Transverse colon (tissue), 4 donors: ENCODE measurements around the gene DBH. TPM values are rescaled to one million over a fixed set of nuclear protein-coding genes. Genes with fewer than 3 reads are reported as not detected.

Experiments
- DNase-seq: peaks from one replicate; pipeline ENCODE4 v3.0.0-alpha.2; 2019
- H3K27ac ChIP-seq, 4 donors: fragments of 200-600 bp; sonication (generic); 2 replicates each; pipeline ENCODE4 v1.5.1; 2016 to 2018; ENCODE audit warnings: inconsistent platforms in 4 of 4
- H3K27me3 ChIP-seq: fragments of 200-600 bp; sonication (generic); 2 replicates; pipeline ENCODE4 v1.5.1; 2017; ENCODE audit warnings: inconsistent platforms
- H3K36me3 ChIP-seq, 4 donors: fragments of 200-600 bp; sonication (generic); 2 replicates each; pipeline ENCODE4 v1.5.1; 2017 to 2019; ENCODE audit warnings: inconsistent platforms in 4 of 4
- H3K4me1 ChIP-seq, 4 donors: fragments of 200-600 bp; sonication (generic); 2 replicates each; pipeline ENCODE4 v1.5.1; 2017 to 2020; ENCODE audit warnings: inconsistent platforms in 4 of 4
- H3K4me3 ChIP-seq, 4 donors: fragments of 200-600 bp; sonication (generic); 1 replicate in 1 of 4; 2 replicates in 3 of 4; pipeline versions ENCODE4 v1.5.1 to v1.6.1; 2017 to 2019; ENCODE audit warnings: inconsistent platforms in 4 of 4
- H3K9me3 ChIP-seq, 2 donors: fragments of 200-600 bp; sonication (generic); 2 replicates each; pipeline ENCODE4 v1.5.1; 2017 to 2019; ENCODE audit warnings: inconsistent platforms in 2 of 2
- EP300 ChIP-seq: sonication (generic); formaldehyde crosslinking; IDR thresholded peaks from one replicate; pipeline ENCODE4 v1.6.1; 2017; ENCODE audit warnings: antibody characterized with exemption, low read depth
- POLR2A ChIP-seq: fragments of 450-650 bp; IDR thresholded peaks from one replicate; pipeline ENCODE4 v1.6.1; 2016; ENCODE audit warnings: antibody characterized with exemption, mild to moderate bottlenecking, moderate library complexity
- POLR2AphosphoS5 ChIP-seq, 3 donors: sonication (generic); formaldehyde crosslinking; IDR thresholded peaks; one replicate each; pipeline ENCODE4 v1.6.1; 2016; ENCODE audit warnings: antibody characterized with exemption in 3 of 3
- WGBS, 2 donors: methylation state at CpG; one replicate each; pipeline ENCODE4 v1.1.5; 2018; ENCODE audit warnings: low coverage in 1 of 2; 5-methylcytosine and 5-hydroxymethylcytosine counted together
- in situ Hi-C, 4 donors: fragments of 200-750 bp; cut with MboI; loops; one replicate each; pipeline versions ENCODE4 v1.15.0 to v1.15.1; 2017; ENCODE audit warnings: low sequenced_read_pairs in 3 of 4, low pct_ligation_motif_present in 1 of 4, low pct_unique_long_range_greater_than_20kb in 1 of 4
- intact Hi-C: fragments of 100-400 bp; cut with DNase I; formaldehyde crosslinking; loops from one replicate; pipeline ENCODE4 v1.15.1; 2023; ENCODE audit warnings: low total_unique reads
- total RNA-seq, 4 donors: library from RNA; depleted of rRNA; stranded (reverse); fragments of >200 nt; gene quantifications; one replicate each; pipeline ENCODE4 v1.1.0, GENCODE V29; 2016
- TF ChIP-seq, protein P1 (sequence below), 5 experiments: fragments of 200-600 bp in 3 of 5; fragments of 450-650 bp in 2 of 5; sonication (generic) in 3 of 5; IDR thresholded peaks; 1 replicate in 2 of 5; 2 replicates in 3 of 5; pipeline ENCODE4 v1.5.1; 2016 to 2017; ENCODE audit warnings: antibody characterized with exemption in 5 of 5, inconsistent platforms in 3 of 5, mild to moderate bottlenecking in 2 of 5, moderate library complexity in 1 of 5

Gene DBH
- total RNA-seq, 4 donors from 2014 or later = not detected

DNA sequence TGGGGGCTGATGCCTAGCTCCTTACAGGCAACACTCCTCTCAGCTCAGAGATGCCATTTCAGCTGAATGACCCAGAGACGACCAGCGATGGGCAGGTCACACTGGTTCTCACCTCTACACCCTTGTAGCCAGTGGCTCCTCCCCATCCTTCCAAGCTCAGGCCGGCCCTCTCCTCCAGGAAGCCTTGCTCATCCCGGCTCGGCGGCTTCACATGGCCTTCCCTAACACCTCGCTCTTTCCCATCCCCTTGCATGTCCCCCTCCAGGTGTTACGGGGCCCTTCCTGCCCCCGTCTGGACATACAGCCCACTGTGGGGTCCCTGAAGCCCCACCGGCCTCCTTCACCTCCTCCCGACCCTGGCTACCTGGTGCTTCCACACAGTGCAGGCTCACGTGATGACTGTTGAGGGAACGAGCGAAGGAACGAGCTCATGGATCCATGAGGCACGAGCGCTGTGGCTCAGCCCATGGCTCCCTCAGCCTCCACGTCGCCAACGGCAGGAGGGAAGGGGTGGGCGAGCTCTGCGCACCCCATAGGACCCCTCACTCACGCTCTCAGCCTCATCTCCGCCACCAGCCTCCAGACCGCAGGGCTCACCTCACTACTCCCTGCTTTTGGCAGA, 56.3 kb downstream of the DBH start:
- H3K27me3 ChIP-seq = no peaks in the 10 kb centered on the region
- H3K9me3 ChIP-seq = no peaks in the 10 kb centered on the region
- intact Hi-C loops = no loop called here
- 81 to 89% methylated on average over 6 to 25 of the region's 25 CpGs for WGBS, 2 donors
- H3K36me3 ChIP-seq = no peaks in the 10 kb centered on the region
- H3K4me3 ChIP-seq = no peak overlapping the region
- TF ChIP-seq POLR2AphosphoS5 (IDR thresholded peaks at IDR 0.05) = no peak
- TF ChIP-seq POLR2A = no peak
- TF ChIP-seq EP300 = no peak
- TF ChIP-seq, protein P1, sequence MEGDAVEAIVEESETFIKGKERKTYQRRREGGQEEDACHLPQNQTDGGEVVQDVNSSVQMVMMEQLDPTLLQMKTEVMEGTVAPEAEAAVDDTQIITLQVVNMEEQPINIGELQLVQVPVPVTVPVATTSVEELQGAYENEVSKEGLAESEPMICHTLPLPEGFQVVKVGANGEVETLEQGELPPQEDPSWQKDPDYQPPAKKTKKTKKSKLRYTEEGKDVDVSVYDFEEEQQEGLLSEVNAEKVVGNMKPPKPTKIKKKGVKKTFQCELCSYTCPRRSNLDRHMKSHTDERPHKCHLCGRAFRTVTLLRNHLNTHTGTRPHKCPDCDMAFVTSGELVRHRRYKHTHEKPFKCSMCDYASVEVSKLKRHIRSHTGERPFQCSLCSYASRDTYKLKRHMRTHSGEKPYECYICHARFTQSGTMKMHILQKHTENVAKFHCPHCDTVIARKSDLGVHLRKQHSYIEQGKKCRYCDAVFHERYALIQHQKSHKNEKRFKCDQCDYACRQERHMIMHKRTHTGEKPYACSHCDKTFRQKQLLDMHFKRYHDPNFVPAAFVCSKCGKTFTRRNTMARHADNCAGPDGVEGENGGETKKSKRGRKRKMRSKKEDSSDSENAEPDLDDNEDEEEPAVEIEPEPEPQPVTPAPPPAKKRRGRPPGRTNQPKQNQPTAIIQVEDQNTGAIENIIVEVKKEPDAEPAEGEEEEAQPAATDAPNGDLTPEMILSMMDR (IDR thresholded peaks at IDR 0.05) = no peak
- no peak overlapping the region for H3K27ac ChIP-seq
- DNase-seq = no peak
- in situ Hi-C loops = no loop called here
- H3K4me1 ChIP-seq = no peaks in the 10 kb centered on the region

DNA sequence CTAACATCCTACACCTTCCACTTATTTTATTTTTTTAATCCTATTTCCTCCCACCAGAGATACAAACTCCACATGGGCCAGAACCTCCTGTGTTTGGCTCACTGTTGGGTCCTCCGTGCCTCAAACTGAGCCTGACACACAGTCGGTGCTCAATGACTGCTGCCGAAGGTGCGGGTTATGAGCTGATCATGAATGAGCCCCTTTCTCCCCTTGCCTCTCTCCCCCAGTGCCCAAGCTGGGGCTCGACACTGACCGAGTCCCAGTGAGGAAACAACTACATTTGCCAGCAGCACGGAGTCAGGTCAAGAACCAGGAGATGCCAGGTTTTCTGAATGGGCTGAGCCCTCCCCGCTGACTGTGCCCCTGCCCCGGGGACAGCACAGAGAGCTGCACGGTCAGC, 57.0 kb downstream of the DBH start:
- Histone ChIP-seq H3K27me3 (no peaks in the 10 kb centered on the region), H3K4me1 (no peaks in the 10 kb centered on the region), H3K4me3 (no peak overlapping the region), H3K36me3 (no peaks in the 10 kb centered on the region), H3K9me3 (no peaks in the 10 kb centered on the region), H3K27ac (no peak overlapping the region)
- intact Hi-C loops = no loop called here
- TF ChIP-seq EP300 (no peak), POLR2A (no peak), POLR2AphosphoS5 (IDR thresholded peaks at IDR 0.05) (no peak)
- TF ChIP-seq, protein P1 (IDR thresholded peaks at IDR 0.05) = no peak
- no peak for DNase-seq
- in situ Hi-C loops = no loop called here
- 94% methylated on average over 3 to 9 of the region's 10 CpGs for WGBS, 2 donors

DNA sequence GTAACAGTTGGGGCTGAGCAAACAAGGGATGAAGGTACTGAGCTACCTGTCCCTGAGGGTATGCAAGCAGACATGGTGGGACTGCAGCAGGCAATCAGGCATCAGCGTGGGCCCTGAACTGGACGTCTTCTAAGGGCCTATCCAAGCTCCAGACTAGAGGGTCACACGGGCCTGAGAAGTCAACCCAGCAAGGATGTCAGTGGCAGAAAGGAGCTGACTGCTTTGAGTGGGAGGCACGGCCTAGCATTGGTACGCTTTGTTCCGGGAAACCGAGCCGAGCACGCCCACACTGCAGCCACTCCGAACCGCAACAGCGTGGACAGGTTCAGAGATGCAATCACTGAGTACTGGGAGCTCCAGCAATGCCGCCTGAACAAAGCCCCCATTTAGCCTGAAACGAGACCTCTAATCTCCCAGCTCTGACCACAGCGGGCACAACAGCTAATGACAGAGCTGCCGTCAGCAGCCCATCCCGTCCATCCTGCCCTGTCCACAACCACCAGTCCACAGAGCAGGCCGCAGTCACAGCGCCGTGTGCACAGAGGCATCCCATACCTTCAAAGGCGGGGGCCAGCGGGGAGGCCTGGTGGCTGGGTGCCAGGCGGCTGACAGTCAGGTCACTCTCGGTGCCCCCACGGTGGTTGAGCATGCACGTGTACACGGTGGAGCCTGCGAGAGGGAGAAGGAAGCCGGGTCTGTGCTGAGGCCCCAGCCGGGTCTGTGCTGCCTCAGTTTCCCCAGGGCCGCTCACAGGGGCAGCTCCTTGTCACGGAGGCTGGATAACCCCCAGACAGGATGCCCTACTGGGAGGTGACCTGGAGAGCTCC, 57.8 kb downstream of the DBH start:
- H3K9me3 ChIP-seq = no peaks in the 10 kb centered on the region
- no peaks in the 10 kb centered on the region for H3K27me3 ChIP-seq
- in situ Hi-C loops = no loop called here
- H3K4me3 ChIP-seq = no peak overlapping the region
- 87% methylated on average over 31 of the region's 32 CpGs; no CpG with 5 or more reads in 1 of the 2 donors for WGBS, 2 donors
- no peaks in the 10 kb centered on the region for H3K4me1 ChIP-seq
- H3K36me3 ChIP-seq = no peaks in the 10 kb centered on the region
- no peak for DNase-seq
- intact Hi-C loops = no loop called here
- TF ChIP-seq POLR2AphosphoS5 (IDR thresholded peaks at IDR 0.05) = no peak
- TF ChIP-seq, protein P1 (IDR thresholded peaks at IDR 0.05) = no peak
- TF ChIP-seq POLR2A = no peak
- TF ChIP-seq EP300 = no peak
- no peak overlapping the region for H3K27ac ChIP-seq

DNA sequence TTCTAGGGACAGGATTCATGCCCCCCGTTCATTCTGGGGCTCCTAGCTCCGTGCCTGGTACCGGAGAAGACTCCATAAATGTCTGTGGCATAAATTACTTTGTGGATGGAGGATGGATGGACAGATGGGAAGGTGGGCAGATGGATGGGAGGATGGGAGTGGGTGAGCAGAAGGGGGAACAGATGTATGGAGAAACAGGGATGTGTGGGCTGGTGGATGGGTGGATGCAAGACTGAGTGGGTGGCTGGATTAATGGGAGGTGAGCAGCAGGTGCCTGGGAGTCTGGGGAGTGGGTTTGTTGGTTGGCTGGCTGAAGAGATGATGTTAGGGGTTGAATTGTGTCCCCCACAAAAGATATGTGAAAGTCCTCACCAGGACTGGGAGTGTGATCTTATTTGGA, 58.5 kb downstream of the DBH start:
- Histone ChIP-seq H3K36me3 (no peaks in the 10 kb centered on the region), H3K27ac (no peak overlapping the region), H3K9me3 (no peaks in the 10 kb centered on the region), H3K27me3 (no peaks in the 10 kb centered on the region), H3K4me3 (no peak overlapping the region), H3K4me1 (no peaks in the 10 kb centered on the region)
- intact Hi-C loops (no loop called here), in situ Hi-C loops (no loop called here)
- no peak for TF ChIP-seq POLR2A
- no peak for TF ChIP-seq POLR2AphosphoS5 (IDR thresholded peaks at IDR 0.05)
- TF ChIP-seq EP300 = no peak
- TF ChIP-seq, protein P1 (IDR thresholded peaks at IDR 0.05) = no peak
- DNase-seq = no peak
- WGBS, 2 donors = 63 to 86% methylated on average over 3 of the region's 3 CpGs
